ENCODE measurements around the gene SMURF2. TPM values are rescaled to one million over a fixed set of nuclear protein-coding genes. Genes with fewer than 3 reads are reported as not detected.
"Not testable (repeated sequence)": the region's sequence is repeated elsewhere in the genome, so short reads cannot be mapped to it uniquely, and the experiment has no call there.

SMURF2 gene
- polyA plus RNA-seq, 2 of the 4 experiments (the other 2 are of a cell fraction), result 16.7 to 26.3 TPM

GRCh38 chr17:64614266-64615027, 47.7 kb downstream of the SMURF2 start (continued):
- no peak for TF ChIP-seq BCL3 (IDR thresholded peaks at IDR 0.05)
- TF ChIP-seq NR3C1 (IDR thresholded peaks at IDR 0.05), result no peak
- TF ChIP-seq CBX2 (IDR thresholded peaks at IDR 0.05; ENCODE audit: borderline replicate concordance, low read depth), result no peak
- no peak for TF ChIP-seq MYC (IDR thresholded peaks at IDR 0.05; ENCODE audit: borderline replicate concordance, low read length)
- TF ChIP-seq EP300 (IDR thresholded peaks at IDR 0.05), result no peak
- no peak for TF ChIP-seq MAFK (IDR thresholded peaks at IDR 0.05; ENCODE audit: partially characterized antibody)
- TF ChIP-seq EHF (CRISPR knock-in tag; IDR thresholded peaks at IDR 0.05), result no peak
- TF ChIP-seq POLR2A (IDR thresholded peaks at IDR 0.05; ENCODE audit: low read length), result no peak

DNA sequence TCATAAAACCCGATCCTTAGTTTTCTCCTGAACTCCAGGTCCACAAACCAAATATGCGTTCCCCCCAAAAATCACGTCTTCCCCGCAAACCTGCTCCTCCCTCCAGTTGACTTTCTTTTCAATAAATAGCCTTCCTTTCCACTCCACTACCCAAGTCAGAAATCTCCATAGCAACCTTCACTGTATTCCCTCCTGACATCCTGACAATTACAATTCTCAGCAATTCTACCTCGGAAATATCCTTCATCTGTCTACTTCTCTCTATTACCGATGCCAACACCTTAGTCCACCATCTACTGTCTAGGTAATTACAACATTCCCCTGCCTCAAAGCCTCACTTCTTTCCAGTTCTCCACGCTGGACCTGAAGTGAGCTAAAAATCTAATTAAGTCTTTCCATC, 50.7 kb downstream of the SMURF2 start:
- Histone ChIP-seq H3K4me3 (no peak overlapping the region), H3K9me3 (no peaks in the 10 kb centered on the region; the same call in 2 of the 3 replicates), H3K4me2 (no peak overlapping the region), H3K4me1 (peaks cover 20% of the 10 kb centered on the region), H3K27ac (no peak overlapping the region)
- no peak for ATAC-seq
- POLR2A ChIA-PET, result no interaction called here
- FAIRE-seq, result no peak
- TF ChIP-seq HOXB13 (CRISPR knock-in tag; IDR thresholded peaks at IDR 0.05; ENCODE audit: low read depth), result no peak
- no peak for TF ChIP-seq HOXA7 (CRISPR knock-in tag; IDR thresholded peaks at IDR 0.05)
- TF ChIP-seq HDAC2 (IDR thresholded peaks at IDR 0.05), result no peak
- no peak for TF ChIP-seq REST (IDR thresholded peaks at IDR 0.05)
- CTCF ChIA-PET, result interaction anchor here (1.0 to 1.4 kb wide), 4 partner anchors 8 to 37 kb away, joined by 3 to 5 read pairs (median 4); no protein-coding TSS in a partner anchor
- 95% methylated on average over 7 of the region's 7 CpGs for WGBS (ENCODE audit: missing lambda C conversion rate)
- DNase-seq (ENCODE audit: low read depth in 1 of 2, low spot score in 1 of 2), result no peak

DNA sequence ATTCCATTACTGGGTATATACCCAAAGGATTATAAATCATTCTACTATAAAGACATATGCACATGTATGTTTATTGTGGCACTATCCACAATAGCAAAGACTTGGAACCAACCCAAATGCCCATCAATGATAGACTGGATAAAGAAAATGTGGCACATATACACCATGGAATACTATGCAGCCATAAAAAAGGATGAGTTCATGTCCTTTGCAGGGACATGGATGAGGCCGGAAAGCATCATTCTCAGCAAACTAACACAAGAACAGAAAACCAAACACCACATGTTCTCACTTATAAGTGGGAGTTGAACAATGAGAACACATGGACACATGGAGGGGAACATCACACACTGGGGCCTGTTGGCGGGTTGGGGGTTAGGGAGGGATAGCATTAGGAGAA, 51.9 kb downstream of the SMURF2 start:
- ATAC-seq; POLR2A ChIA-PET; CTCF ChIA-PET; H3K4me2 ChIP-seq; H3K27ac ChIP-seq; FAIRE-seq; DNase-seq (ENCODE audit: low read depth in 1 of 2, low spot score in 1 of 2); H3K9me3 ChIP-seq; H3K4me3 ChIP-seq: not testable (repeated sequence)
- peaks cover 18% of the 10 kb centered on the region for H3K4me1 ChIP-seq
- WGBS (ENCODE audit: missing lambda C conversion rate), result 97% methylated on average over 2 of the region's 2 CpGs

DNA sequence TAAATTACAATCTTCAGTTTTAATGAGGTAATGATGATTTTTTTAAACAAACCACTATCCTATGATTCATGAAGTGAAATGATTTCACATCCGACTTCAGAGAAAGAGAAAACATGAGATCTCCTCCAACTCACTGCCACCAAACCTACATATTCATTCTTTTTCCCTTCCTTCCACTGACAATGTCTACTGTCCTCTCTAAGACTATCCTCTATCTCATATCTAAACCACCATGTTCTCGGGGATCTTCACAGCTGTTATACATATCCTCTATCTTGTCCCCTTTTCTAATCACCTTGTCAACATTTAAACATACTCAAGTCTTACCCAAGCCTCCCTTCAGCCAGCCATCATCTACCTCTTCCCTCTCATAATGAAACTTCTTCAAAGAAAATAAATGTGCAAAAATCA, 53.5 kb downstream of the SMURF2 start:
- ChIA-PET CTCF (no interaction called here), POLR2A (no interaction called here)
- ATAC-seq, result no peak
- 72% methylated on average over 2 of the region's 2 CpGs for WGBS (ENCODE audit: missing lambda C conversion rate)
- no peak overlapping the region for H3K27ac ChIP-seq
- H3K9me3 ChIP-seq, result no peaks in the 10 kb centered on the region; the same call in 2 of the 3 replicates
- no peak for DNase-seq (ENCODE audit: low read depth in 1 of 2, low spot score in 1 of 2)
- H3K4me1 ChIP-seq, result peaks cover 8% of the 10 kb centered on the region; the same call in 2 of the 3 replicates
- no peak for FAIRE-seq
- H3K4me2 ChIP-seq, result no peak overlapping the region
- no peak overlapping the region for H3K4me3 ChIP-seq
- TF ChIP-seq TP53 (CRISPR knock-in tag; IDR thresholded peaks at IDR 0.05), result no peak
- TF ChIP-seq SMC3 (IDR thresholded peaks at IDR 0.05), result no peak
- no peak for TF ChIP-seq RARB (CRISPR knock-in tag; IDR thresholded peaks at IDR 0.05)
- no peak for TF ChIP-seq EHMT2 (IDR thresholded peaks at IDR 0.05; ENCODE audit: low read depth)
- TF ChIP-seq, protein P1, sequence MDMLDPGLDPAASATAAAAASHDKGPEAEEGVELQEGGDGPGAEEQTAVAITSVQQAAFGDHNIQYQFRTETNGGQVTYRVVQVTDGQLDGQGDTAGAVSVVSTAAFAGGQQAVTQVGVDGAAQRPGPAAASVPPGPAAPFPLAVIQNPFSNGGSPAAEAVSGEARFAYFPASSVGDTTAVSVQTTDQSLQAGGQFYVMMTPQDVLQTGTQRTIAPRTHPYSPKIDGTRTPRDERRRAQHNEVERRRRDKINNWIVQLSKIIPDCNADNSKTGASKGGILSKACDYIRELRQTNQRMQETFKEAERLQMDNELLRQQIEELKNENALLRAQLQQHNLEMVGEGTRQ (IDR thresholded peaks at IDR 0.05), result no peak
- no peak for TF ChIP-seq KDM5A (IDR thresholded peaks at IDR 0.05)
- TF ChIP-seq NFE2L2 (conservative IDR thresholded peaks at IDR 0.05; ENCODE audit: low read length), result no peak
- no peak for TF ChIP-seq PHF8 (IDR thresholded peaks at IDR 0.05; ENCODE audit: borderline replicate concordance, low read depth)
- no peak for TF ChIP-seq CHD4 (IDR thresholded peaks at IDR 0.05; ENCODE audit: borderline replicate concordance)
- TF ChIP-seq MAFK (IDR thresholded peaks at IDR 0.05; ENCODE audit: partially characterized antibody), result no peak
- TF ChIP-seq HOXB5 (CRISPR knock-in tag; IDR thresholded peaks at IDR 0.05), result no peak
- TF ChIP-seq HOXB13 (CRISPR knock-in tag; IDR thresholded peaks at IDR 0.05; ENCODE audit: low read depth), result no peak
- TF ChIP-seq HOXA7 (CRISPR knock-in tag; IDR thresholded peaks at IDR 0.05), result no peak
- no peak for TF ChIP-seq HDAC2 (IDR thresholded peaks at IDR 0.05)
- TF ChIP-seq, protein P2, sequence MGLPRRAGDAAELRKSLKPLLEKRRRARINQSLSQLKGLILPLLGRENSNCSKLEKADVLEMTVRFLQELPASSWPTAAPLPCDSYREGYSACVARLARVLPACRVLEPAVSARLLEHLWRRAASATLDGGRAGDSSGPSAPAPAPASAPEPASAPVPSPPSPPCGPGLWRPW (IDR thresholded peaks at IDR 0.05), result no peak
- TF ChIP-seq FOSL2 (IDR thresholded peaks at IDR 0.05), result no peak
- no peak for TF ChIP-seq FOSL2 (CRISPR knock-in tag; IDR thresholded peaks at IDR 0.05)
- TF ChIP-seq, protein P3, sequence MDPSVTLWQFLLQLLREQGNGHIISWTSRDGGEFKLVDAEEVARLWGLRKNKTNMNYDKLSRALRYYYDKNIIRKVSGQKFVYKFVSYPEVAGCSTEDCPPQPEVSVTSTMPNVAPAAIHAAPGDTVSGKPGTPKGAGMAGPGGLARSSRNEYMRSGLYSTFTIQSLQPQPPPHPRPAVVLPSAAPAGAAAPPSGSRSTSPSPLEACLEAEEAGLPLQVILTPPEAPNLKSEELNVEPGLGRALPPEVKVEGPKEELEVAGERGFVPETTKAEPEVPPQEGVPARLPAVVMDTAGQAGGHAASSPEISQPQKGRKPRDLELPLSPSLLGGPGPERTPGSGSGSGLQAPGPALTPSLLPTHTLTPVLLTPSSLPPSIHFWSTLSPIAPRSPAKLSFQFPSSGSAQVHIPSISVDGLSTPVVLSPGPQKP (IDR thresholded peaks at IDR 0.05; ENCODE audit: low read depth, low read length), result no peak
